HG03460 (cell line): Measurements from ENCODE around the gene ZSWIM8.
"Not testable (repeated sequence)": the region's sequence is repeated elsewhere in the genome, so short reads cannot be mapped to it uniquely, and the experiment has no call there.

Experiments used
- ATAC-seq: cut with Tn5 transposase; IDR thresholded peaks from one replicate; pipeline ENCODE4 v1.9.1; 2021; ENCODE audit not compliant: unreplicated experiment

ZSWIM8 gene

DNA sequence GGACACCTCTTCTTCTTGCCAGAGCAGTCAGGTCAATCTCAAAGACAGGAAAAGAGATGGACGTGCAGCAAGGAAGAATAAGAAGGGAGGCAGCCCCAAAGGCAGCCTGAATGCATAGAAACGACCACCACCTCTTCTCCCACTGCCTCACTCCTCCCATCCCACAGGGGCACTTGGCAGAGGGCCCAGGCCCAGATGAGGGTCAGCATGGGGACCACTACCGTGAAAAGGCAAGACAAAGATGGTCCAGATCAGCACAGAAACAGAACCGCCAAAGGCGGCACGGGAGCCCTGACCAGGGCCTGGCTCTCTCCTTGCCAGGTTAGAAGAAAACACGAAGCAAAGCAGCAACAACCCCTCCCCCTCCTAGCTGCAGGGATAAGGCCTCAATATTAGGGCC is 27.9 kb downstream of the ZSWIM8 start:
- no peak for ATAC-seq

DNA sequence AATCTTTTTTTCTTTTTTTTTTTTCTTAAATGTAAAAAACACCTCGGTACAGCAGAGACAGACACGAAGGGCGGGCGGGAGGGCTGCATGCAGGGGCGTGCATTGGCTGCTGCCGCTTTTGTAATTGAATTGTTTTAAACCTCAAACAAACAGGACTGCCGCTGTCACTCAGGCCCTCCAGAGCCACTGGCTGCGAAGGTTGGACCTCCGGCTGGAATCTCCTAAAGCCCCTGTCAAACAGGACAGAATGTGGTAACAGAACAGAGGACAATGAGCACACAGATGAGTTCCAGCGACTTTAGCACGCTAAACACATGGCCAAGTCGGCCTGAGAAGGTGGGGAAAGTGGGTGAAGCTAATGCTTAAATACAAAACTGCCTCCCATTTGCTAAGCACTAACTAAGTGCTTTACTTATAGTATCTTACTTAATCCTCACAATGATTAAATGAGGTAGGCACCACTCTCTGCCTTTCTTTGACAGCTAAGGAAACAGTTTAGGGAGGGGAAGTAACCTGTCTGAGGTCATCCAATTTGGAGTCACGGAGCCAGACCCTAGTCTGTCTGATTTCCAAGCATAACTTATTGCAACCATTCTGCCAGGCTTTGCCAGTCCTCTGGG is 29.0 kb downstream of the ZSWIM8 start:
- ATAC-seq, result no peak

DNA sequence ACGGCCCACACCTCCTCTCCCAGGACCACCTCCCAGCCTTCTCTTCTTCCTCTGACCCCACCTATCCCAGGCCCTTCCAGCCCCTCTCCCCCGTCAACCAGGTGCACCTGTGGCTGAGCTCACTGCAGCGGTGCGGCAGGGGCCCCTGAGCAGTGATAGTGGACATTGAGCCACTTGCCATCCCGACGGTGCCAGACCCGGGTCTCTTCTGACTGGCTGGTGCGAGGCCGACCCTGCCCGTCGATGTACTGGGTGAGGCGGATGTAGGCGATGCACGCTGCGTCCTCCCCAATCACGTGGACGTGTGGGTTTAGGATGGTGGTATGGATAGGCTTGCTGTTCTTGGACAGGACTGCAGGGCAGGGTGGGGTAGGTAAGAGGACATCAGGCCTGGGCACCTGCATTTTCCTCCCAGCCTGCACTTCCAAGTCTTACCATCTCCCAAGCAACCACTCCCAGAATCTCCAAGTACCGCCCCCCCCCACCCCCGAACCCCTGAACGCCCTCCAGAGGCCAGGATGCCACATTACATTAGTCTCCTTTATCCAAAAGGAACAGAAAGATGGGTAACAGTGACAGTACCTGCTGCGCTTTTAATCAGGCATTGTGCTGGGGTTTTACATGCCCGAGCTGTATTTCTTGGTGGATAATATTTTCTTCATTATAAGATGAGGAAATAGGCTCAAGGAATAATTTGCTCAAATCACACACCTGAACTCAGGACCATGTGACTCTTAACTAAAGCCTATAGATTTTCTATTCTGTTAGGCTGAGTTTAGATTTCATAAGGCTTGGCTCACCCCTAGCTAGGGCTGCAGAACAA is 29.7 kb downstream of the ZSWIM8 start:
- ATAC-seq, result no peak

DNA sequence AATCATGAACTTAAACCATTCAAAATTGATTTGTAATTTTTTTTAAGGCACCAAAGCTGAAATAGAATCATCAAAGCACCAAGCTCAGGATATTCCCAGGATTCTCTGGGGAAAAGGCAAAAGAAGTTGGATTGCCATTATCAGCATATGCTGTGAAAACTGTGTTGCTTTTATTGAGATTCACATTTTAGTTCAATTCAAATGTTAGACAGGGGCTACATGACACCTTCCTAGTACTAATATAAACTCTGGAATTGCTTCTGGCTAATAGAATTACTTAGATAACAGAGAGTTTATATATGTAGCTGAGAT is 30.3 kb downstream of the ZSWIM8 start:
- ATAC-seq, result no peak

DNA sequence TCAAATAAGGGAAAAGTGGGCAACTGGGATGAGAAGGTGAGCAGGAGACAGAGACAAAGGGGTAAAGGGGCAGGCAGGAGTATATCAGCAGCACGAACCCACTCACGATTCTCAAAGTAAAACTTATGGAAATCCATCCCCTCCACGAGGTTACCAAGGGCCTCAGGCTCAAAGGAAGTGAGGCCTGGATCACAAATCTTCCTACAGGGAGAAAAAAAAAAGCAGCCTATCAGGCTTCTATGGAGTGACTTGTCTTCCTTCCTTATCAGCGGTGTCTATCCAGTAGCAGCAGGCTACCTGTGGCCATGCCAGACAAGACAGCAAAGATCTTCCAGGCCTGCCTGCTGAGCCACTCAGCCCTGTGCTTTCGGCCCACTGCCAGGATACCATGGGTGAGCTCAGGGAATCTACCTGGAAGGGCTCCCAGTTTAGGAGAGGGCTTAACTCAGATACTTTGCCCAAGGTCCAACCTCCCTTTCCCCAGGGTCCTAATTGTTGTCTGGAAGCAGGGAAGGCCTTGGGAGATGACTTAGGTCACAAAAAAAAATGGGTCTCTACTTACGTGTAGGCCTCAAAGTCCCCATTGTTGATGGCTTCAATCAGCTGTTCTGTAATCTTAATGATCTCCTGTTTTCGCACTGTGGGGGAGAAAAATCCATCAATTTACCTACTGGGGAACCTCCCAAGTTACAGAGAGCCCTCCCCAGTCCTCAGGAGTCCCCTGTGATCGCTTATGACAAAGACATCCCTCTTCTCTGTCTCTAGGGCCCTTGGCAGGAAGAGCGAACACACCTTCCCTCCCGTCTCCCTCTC is 31.7 kb downstream of the ZSWIM8 start:
- no peak for ATAC-seq

DNA sequence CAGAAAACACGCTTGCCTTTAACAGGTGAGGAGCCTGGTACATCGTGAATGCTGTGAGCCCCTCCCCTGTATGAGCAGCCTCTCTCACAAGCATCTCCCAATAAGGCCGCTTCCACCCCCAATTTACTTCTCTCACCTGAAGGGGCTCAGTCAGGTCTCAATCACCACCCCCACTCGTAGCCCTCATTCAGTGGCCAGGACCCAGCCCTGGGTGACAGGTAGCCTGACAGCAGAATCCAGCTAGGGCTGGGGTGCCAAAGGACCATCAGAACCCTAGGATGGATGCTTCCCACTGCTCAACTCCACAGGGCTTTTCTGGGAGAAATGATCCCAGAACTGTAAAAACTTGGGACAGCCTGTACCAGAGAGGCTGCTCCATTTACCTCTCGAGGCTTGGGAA is 32.4 kb downstream of the ZSWIM8 start:
- no peak for ATAC-seq

DNA sequence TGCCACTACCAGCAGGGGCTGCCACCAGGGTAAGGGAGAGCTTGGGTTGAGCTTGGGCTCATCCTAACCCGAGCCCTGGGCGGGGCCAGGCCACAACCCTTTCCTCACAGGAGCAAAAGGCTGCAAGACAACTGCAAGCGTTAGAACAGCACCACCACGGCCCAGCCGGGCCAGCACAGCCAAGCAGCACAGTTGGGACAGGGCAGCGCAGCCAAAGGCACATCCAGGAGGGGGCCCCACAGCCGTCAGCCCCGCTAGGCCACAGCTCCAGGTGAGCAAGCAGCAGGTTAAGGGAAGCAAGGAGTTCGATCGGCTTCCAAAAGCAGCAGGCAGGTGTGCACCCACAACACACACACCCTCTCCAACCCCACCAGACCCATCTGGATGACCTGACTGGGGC is 33.0 kb downstream of the ZSWIM8 start:
- no peak for ATAC-seq

DNA sequence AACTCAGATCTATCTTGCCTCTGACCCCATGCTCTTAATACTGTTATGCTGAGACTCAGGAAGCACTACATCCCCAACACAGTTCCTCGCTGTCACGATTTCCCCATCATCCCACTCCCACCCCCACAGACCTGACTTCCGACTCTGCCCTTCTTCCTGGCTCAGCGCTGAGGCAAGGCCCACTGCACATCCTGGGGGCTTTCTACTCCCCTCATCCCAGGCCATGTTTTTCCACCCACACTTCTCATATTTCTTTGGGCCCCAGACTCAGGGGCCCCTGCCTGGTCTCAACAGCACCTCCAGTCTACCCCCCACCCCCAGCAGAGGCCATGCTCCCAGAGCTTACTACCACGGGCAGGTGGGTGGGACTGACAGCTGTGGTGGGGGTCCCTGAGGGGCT is 33.7 kb downstream of the ZSWIM8 start:
- no peak for ATAC-seq

DNA sequence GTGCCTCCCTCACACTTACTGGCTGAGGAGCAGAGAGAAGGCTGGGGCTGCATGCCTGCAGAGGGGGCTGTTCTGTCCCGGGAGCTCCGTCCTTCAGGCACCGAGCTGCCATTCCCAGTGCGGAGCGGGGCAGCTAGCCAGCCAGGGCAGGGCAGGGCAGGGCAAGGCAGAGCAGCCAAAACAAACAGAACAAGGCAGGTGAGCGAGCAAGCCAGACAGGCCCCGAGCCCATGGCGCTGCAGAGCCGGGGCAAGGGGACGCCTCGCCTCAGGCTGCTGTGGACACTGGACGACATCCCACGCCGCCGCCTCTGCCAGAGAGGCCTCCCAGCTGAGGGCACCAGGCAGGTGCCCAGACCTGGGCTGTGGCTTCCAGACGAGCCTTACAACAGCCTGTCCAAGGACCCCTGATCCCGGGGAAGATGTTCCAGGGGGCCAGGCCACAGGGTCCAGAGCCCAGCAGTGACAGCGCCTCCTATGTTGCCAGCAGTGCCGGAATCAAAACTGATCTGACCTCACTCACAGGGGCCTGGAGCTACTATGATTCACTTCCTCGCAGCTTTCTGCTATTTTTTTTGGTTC is 34.2 kb downstream of the ZSWIM8 start:
- no peak for ATAC-seq

DNA sequence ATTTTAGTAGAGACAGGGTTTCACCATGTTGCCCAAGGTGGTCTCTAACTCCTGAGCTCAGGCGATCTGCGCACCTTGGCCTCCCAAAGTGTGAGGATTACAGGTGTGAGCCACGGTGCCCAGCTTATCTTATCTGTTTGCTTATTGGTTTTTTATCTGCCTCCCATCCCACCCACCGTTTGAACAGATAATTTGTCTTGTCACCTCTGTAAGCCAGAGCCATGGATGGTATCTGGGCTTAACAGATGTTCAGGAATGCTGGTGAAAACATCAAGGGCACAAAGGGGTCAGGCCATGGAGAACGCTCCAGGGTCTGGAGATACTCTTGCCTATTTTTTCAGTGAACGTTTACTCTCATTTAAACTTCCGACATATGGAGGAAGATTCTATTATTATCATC is 38.0 kb downstream of the ZSWIM8 start:
- ATAC-seq, result no peak

DNA sequence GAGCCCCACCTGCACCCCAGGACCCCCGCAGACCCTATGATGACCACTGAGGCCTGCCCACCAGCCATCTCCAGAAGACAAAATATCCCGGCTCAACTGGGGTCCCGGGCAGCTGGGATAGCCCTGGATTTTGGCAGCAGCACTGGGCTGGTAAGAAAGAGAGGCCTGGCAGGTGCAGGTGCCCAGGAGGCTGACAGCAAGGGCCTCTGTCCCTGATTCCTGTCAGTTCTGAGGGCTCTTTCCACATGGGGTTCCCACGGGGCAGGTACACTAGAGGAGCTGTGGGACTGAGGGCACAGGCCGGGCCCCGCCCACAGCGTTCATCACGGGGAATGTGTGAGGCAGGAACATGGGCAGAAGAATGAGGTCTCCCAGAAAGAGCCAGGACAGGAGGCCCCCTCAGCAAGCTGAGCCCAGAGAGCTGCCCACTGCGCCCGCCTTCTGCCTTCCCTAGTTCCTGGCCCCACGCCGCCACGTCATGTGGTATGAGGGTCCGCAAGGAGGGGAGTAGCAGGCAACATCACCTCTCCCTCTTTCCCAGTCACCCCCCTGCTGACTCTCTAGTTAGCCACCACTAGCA is 38.8 kb downstream of the ZSWIM8 start:
- ATAC-seq, result no peak

DNA sequence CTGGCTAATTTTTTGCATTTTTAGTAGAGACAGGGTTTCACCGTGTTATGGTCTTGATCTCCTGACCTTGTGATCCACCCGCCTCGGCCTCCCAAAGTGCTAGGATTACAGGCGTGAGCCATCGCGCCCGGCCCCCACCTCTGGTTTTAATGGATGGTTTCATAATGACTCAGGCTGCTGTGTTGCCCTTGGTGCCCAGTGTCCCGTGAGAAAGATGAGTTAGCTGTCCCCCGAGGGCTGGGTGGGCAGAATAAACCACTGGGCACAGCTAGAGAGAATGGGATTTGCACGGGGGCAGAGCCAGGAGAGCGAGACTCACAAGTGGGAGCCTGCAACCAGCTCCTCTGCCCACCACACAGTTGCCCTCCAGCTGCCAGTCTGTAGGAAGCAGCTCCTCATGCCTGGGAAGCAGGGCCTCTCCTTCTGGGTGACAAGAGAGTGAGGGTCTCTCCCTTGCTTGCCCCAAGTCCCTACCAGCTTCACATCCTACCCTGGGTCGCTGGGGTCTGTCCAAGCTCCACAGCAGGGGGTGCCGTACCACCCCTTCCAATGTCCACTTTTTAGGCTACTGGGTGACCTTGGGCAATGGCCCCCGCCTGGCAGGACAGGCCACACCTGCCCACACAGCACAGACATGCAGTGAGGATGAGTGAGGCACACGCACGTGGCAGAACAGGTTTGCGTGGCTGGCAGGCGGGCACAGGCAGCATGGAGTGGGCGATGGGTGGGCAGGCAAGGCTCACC is 42.1 kb downstream of the ZSWIM8 start:
- ATAC-seq, result no peak

DNA sequence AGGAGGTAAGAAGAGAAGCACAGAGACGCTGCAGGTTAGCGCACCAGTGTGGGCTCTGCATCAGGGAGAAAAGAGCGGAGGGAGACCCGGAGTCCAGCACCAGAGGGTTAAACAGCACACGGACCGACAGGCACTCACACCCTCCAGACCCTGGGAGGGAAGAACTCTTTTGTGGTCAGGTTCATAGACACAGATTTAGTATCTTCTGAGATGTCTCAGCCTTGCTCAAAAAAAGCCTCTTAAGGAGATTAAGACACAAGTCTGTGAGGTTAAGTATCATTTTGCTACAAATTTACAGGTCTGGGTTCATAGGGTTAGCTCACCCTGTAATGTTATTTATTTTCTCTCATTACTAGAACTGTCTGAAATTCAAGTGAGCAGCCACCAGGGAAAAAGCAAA is 42.8 kb downstream of the ZSWIM8 start:
- ATAC-seq, result no peak

DNA sequence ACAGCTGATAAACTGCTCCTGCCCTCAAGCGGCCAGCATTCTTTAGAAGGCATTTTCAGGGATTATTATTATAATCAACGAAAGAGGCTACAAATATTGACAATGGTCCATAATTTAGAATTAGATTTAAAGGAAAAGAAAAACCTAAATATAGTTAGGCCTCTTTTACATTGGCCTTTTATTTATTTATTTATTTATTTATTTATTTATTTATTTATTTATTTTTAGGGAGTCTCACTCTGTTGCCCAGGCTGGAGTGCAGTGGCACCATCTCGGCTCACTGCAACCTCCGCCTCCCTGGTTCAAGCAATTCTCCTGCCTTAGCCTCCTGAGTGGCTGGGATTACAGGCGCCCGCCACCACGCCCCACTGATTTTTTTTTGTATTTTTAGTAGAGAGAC is 43.7 kb downstream of the ZSWIM8 start:
- ATAC-seq, result not testable (repeated sequence)

DNA sequence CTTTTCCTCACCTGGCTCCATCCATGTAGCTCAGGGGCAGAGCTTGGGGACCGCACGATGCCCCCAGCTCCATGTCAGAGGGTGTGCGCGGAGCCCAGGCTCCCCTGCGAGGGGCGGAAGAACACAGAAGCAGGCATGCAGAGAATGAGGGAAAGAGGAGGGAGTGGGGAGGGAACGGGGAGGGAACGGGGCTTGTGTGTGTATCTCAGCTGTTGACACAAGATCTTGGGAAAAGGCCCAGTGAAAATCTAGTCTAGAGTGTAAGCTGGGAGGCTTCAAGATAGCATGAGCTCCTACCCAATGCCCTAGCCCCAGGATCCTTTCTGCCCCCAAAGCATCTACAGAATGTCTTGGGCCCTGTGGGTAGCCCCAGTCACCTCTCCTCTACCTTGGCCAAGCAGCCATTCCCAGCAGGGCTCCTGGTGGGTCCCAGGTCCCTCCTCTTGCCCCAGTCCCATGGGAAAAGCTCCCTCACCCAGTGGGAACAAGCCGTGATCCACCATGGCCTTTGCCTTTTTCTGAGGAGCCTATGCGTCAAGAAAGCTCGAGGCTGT is 51.1 kb downstream of the ZSWIM8 start:
- ATAC-seq, result no peak

DNA sequence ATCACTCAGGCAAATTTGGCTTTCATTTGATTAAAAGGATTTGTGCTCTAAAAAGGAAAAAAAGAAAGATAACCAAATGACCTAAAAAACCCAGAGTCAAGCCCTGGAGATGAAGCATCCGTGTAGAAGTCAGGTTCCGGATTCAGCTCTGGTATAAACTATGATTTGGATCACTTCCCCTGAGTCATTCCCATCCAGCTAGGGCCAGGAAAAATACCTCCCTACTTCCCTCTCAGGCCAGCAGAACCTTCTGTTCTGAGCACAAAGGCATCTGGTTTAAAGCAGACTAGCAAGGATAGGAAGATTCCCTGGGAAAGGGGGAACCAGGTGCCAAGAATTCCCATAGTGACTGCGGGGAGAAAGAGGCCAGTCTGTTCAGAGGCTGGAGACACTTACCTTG is 51.7 kb downstream of the ZSWIM8 start:
- no peak for ATAC-seq

DNA sequence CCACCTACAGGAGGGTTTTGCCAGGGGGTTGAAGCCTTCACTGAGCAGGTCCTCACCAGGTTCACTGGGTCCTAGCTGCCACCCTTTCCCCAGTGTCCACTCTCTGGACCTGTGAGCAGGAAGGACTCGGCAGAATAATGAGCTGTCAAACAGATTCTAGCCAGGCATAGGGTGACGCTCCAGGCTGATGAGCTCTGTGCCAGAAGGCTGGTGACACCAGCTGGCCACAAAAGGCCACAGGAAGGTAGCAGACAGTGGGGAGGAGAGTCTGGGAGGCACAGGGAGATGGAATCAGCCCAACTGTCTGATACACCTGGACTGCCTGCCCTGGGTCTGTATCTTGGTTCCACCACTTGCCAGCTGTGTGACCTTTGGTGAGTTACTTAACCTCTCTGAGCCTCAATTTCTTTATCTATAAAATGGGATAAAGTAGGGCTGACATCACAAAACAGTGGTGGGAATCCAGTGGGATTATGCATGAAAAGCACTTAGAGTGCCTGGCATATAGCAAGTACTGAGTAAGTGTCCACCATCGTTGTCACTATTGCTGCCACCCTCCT is 52.7 kb downstream of the ZSWIM8 start:
- ATAC-seq, result no peak

DNA sequence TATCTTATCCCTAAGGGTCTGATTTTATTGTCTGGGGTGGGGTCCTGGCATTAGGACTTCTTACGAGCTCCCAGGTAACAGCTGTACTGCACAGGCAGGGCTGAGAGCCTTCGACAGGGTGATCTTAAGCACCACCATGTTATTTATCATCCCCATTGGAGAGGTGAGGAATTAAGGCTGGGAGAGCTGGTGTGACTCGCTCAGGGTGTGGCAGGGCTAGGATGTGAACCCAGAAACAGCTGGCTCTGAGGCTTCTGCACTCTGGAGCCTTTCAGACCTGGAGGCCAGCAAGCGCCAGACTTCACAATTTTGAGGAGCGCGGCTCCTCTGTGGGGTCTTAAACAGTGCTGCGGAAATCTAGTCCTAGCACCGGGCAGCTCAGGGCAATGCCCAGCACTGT is 53.4 kb downstream of the ZSWIM8 start:
- no peak for ATAC-seq

DNA sequence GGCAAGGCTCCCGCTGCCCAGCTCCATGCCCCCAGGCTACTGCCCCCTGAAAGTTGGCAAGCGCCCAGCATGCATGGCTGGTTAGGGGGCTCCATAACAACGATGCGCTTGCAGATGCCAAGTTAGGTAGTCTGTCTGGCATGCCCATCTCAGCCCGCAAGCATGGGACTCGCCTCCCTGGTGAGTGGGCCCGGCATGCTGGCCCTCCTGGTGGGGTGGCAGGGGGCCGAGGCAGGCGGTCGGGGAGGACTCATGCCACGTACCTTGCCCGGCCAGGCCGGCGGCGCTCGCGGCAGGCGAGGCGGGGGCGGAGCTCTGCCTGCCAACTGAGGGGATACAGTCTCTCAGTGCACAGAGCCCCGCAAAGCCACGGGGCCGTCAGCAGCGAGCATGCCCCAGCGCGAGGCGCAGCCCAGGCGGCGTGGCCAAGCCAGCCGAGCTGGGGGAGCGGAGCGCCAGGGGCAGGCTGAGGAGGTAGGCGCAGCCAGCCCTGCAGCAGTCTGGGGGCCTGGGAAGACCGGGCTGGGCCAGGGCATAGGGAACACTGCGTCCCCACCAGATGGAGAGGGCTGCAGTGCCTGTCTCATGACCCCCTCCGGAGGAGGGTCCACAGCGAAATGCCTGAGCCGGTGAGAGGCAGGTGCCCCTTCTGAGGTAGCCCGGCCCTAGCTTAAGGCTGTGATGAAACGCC is 54.0 kb downstream of the ZSWIM8 start:
- ATAC-seq, result no peak

DNA sequence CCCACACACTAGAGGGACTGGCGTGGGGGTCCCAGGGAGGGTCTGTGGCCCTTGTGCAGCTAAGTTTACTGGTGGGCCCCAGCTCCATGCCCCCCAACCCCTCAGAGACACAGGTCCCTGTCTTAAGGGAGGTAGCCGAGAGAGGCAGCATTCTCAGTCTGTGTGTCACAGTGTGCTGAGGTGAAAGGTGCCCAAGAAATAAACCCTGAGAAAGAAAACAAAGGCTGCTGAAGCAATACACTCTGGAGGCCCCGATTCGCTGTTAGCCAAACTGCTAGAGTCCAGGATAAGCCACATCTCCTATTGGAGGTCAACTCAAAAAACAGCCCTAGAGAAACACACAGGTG is 54.6 kb downstream of the ZSWIM8 start:
- ATAC-seq, result no peak
